H1 (cell line): ENCODE results near the gene CNTN6. TPM values are rescaled to one million over a fixed set of nuclear protein-coding genes. Genes with fewer than 3 reads are reported as not detected.

Source experiments
- ATF3 ChIP-seq: IDR thresholded peaks from 2 replicates; pipeline ENCODE4 v1.6.1; 2011; ENCODE audit warnings: low read depth, mild to moderate bottlenecking, low read length; ENCODE audit not compliant: insufficient read depth
- CHD1 ChIP-seq: IDR thresholded peaks from 2 replicates; pipeline ENCODE4 v1.6.1; 2012; ENCODE audit warnings: low read depth, low read length, improper control_type of control experiment
- EGR1 ChIP-seq: IDR thresholded peaks from 2 replicates; pipeline ENCODE4 v1.6.1; 2011; ENCODE audit warnings: low read depth, low read length, borderline replicate concordance
- JUND ChIP-seq: IDR thresholded peaks from 2 replicates; pipeline ENCODE4 v1.6.1; 2011; ENCODE audit warnings: mild to moderate bottlenecking, improper control_type of control experiment, low read length
- RFX5 ChIP-seq: IDR thresholded peaks from 2 replicates; pipeline ENCODE4 v1.6.1; 2011; ENCODE audit warnings: low read depth, low read length, improper control_type of control experiment, borderline replicate concordance
- YY1 ChIP-seq: IDR thresholded peaks from 2 replicates; pipeline ENCODE4 v1.6.1; 2011; ENCODE audit warnings: low read depth, mild to moderate bottlenecking, low read length
- polyA plus RNA-seq, 7 experiments: library from polyadenylated mRNA; depleted of rRNA in 3 of 7; stranded (reverse) in 5 of 7; unstranded in 2 of 7; fragments of >200 nt in 5 of 7; fragments of 200-250 nt in 2 of 7; gene quantifications; 1 replicate in 5 of 7; 2 replicates in 1 of 7; 4 replicates in 1 of 7; pipeline versions ENCODE4 v1.2.1 to v1.2.3, GENCODE V29; 2011 to 2013; ENCODE audit warnings: missing spikeins in 2 of 7, mixed read lengths in 2 of 7
- total RNA-seq: library from RNA; stranded (reverse); fragmentation: NEBNext Ultra II Directional; extraction: Animal tissue kit (Norgen Biotek cat#: 25700); gene quantifications from 2 replicates; pipeline ENCODE4 v1.2.1, GENCODE V29; 2021

The CNTN6 gene
- total and polyA plus RNA-seq, 2 of the 8 experiments (the other 6 are each of a cell fraction or from before 2014, with no cell fraction given), result not detected

GRCh38 chr3:1380926-1381646 is 288.3 kb downstream of the CNTN6 start (continued):
- TF ChIP-seq RFX5, result no peak
- TF ChIP-seq CHD1, result no peak
- no peak for TF ChIP-seq ATF3
- TF ChIP-seq EGR1, result no peak
- no peak for TF ChIP-seq JUND
- no peak for TF ChIP-seq YY1
